Fibroblast of skin of scalp (primary cell): Measurements from ENCODE around the gene KCNE1.
"Not testable (repeated sequence)": the region's sequence is repeated elsewhere in the genome, so short reads cannot be mapped to it uniquely, and the experiment has no call there.

Experiments
- DNase-seq: peaks from one replicate; pipeline ENCODE4 v3.0.0-alpha.2; 2013

Gene KCNE1

GRCh38 chr21:34510148-34511142 is 1.6 kb downstream of the KCNE1 start:
- DNase-seq, result peak; percentile 76

GRCh38 chr21:34509151-34509550 is 2.9 kb downstream of the KCNE1 start:
- DNase-seq, result no peak

- no peak for DNase-seq
These were observed 7.4 kb downstream of the KCNE1 start for GRCh38 chr21:34504595-34504994.

- no peak for DNase-seq
These were observed 9.4 kb downstream of the KCNE1 start for GRCh38 chr21:34502480-34503106.

- no peak for DNase-seq
These were observed 10.3 kb downstream of the KCNE1 start for GRCh38 chr21:34501716-34502115.

GRCh38 chr21:34500191-34500590 is 11.8 kb downstream of the KCNE1 start:
- no peak for DNase-seq

- no peak for DNase-seq
These were observed 12.9 kb downstream of the KCNE1 start for GRCh38 chr21:34499116-34499515.

GRCh38 chr21:34498623-34499022 is 13.4 kb downstream of the KCNE1 start:
- no peak for DNase-seq

GRCh38 chr21:34483854-34484253 is 28.2 kb downstream of the KCNE1 start:
- not testable (repeated sequence) for DNase-seq

GRCh38 chr21:34483435-34483834 is 28.6 kb downstream of the KCNE1 start:
- DNase-seq, result not testable (repeated sequence)

- not testable (repeated sequence) for DNase-seq
These were observed 44.7 kb downstream of the KCNE1 start for GRCh38 chr21:34467333-34467732.

GRCh38 chr21:34459426-34459825 is 52.6 kb downstream of the KCNE1 start:
- DNase-seq, result not testable (repeated sequence)

GRCh38 chr21:34458266-34458665 is 53.7 kb downstream of the KCNE1 start:
- DNase-seq, result not testable (repeated sequence)

GRCh38 chr21:34456180-34456579 is 55.8 kb downstream of the KCNE1 start:
- DNase-seq, result not testable (repeated sequence)

- DNase-seq, result not testable (repeated sequence)
These were observed 56.4 kb downstream of the KCNE1 start for GRCh38 chr21:34455628-34456027.

GRCh38 chr21:34447018-34447417 is 65.0 kb downstream of the KCNE1 start:
- DNase-seq, result not testable (repeated sequence)

- not testable (repeated sequence) for DNase-seq
These were observed 68.5 kb downstream of the KCNE1 start for GRCh38 chr21:34443486-34443885.

GRCh38 chr21:34429710-34430109 is 82.3 kb downstream of the KCNE1 start:
- DNase-seq, result not testable (repeated sequence)

GRCh38 chr21:34428441-34428840 is 83.6 kb downstream of the KCNE1 start:
- DNase-seq, result not testable (repeated sequence)

- DNase-seq, result not testable (repeated sequence)
These were observed 84.7 kb downstream of the KCNE1 start for GRCh38 chr21:34427339-34427738.

- DNase-seq, result not testable (repeated sequence)
These were observed 88.2 kb downstream of the KCNE1 start, which contains the start of gene SMIM34 for GRCh38 chr21:34423805-34424204. Gene SMIM34, minus strand, starts transcription at chr21:34423951. Its CDS starts 112 bp downstream, at chr21:34423839.

GRCh38 chr21:34417448-34418077 is 94.4 kb downstream of the KCNE1 start:
- not testable (repeated sequence) for DNase-seq

- DNase-seq, result not testable (repeated sequence)
These were observed 104.7 kb downstream of the KCNE1 start for GRCh38 chr21:34407294-34407693.
